Prostate gland (tissue), 2 donors: ENCODE results near the gene SERPINA1. TPM values are rescaled to one million over a fixed set of nuclear protein-coding genes. Genes with fewer than 3 reads are reported as not detected.
A peak's percentile ranks its signal among the peaks of the same experiment; 100 is the strongest.

Source experiments
- DNase-seq: peaks from one replicate; pipeline ENCODE4 v3.0.0-alpha.2; 2019; ENCODE audit warnings: low spot score
- H3K27ac ChIP-seq, 2 donors: fragments of 200-600 bp; sonication (generic); 2 replicates each; pipeline ENCODE4 v1.5.1; 2017 to 2019
- H3K27me3 ChIP-seq: fragments of 200-600 bp; sonication (generic); replicated peaks from 2 replicates; pipeline ENCODE4 v1.5.1; 2019; ENCODE audit not compliant: insufficient read depth
- H3K36me3 ChIP-seq, 2 donors: fragments of 200-600 bp; sonication (generic); 1 replicate in 1 of 2; 2 replicates in 1 of 2; pipeline versions ENCODE4 v1.5.1 to v1.8.1; 2017 to 2019
- H3K4me1 ChIP-seq: fragments of 200-600 bp; sonication (generic); replicated peaks from 2 replicates; pipeline ENCODE4 v1.5.1; 2019
- H3K4me3 ChIP-seq, 2 donors: fragments of 200-600 bp; sonication (generic); 2 replicates each; pipeline ENCODE4 v1.5.1; 2017 to 2019
- H3K9me3 ChIP-seq: fragments of 200-600 bp; sonication (generic); 2 replicates; pipeline ENCODE4 v1.5.1; 2017
- CTCF ChIP-seq, 4 experiments: fragments of 200-600 bp in 2 of 4; fragments of 450-650 bp in 2 of 4; sonication (generic) in 2 of 4; IDR thresholded peaks; 1 replicate in 3 of 4; 2 replicates in 1 of 4; pipeline ENCODE4 v1.5.1; 2016 to 2019; ENCODE audit warnings: antibody characterized with exemption in 4 of 4, mild to moderate bottlenecking in 2 of 4, moderate library complexity in 2 of 4
- POLR2A ChIP-seq: fragments of 450-650 bp; IDR thresholded peaks from one replicate; pipeline ENCODE4 v1.6.1; 2016; ENCODE audit warnings: antibody characterized with exemption, mild to moderate bottlenecking
- POLR2AphosphoS5 ChIP-seq: sonication (generic); formaldehyde crosslinking; IDR thresholded peaks from one replicate; pipeline ENCODE4 v1.6.1; 2017; ENCODE audit warnings: antibody characterized with exemption
- WGBS: methylation state at CpG from one replicate; pipeline ENCODE4 v1.1.5; 2018; 5-methylcytosine and 5-hydroxymethylcytosine counted together
- intact Hi-C: fragments of 100-400 bp; cut with DNase I; formaldehyde crosslinking; loops from one replicate; pipeline ENCODE4 v1.14.2; 2022
- total RNA-seq, 2 donors: library from RNA; depleted of rRNA; stranded (reverse); fragments of >200 nt; gene quantifications; one replicate each; pipeline ENCODE4 v1.1.0, GENCODE V29; 2016

SERPINA1 gene
- total RNA-seq, 2 donors from 2014 or later = 4.9 to 9.8 TPM

GRCh38 chr14:94391281-94391975 is 3.0 kb upstream of the SERPINA1 start:
- Histone ChIP-seq H3K9me3 (no peaks in the 10 kb centered on the region), H3K27ac (no peak overlapping the region), H3K4me3 (no peak overlapping the region), H3K27me3 (no peaks in the 10 kb centered on the region), H3K36me3 (no peaks in the 10 kb centered on the region), H3K4me1 (peaks cover 5% of the 10 kb centered on the region)
- no peak for DNase-seq
- TF ChIP-seq POLR2AphosphoS5 = no peak
- TF ChIP-seq CTCF (IDR thresholded peaks at IDR 0.05) = no peak
- TF ChIP-seq POLR2A = no peak
- 84% methylated on average over 10 of the region's 10 CpGs for WGBS
- intact Hi-C loops = no loop called here

- intact Hi-C loops = no loop called here
- Histone ChIP-seq H3K9me3 (no peaks in the 10 kb centered on the region), H3K27me3 (no peaks in the 10 kb centered on the region), H3K4me1 (peaks cover 5% of the 10 kb centered on the region), H3K36me3 (no peaks in the 10 kb centered on the region), H3K27ac (no peak overlapping the region), H3K4me3 (no peak overlapping the region)
- 26% methylated on average over 12 of the region's 12 CpGs for WGBS
- TF ChIP-seq POLR2A = no peak
- no peak for TF ChIP-seq POLR2AphosphoS5
- no peak for TF ChIP-seq CTCF (IDR thresholded peaks at IDR 0.05)
- DNase-seq = peak; percentile 30
These were observed 2.1 kb upstream of the SERPINA1 start for GRCh38 chr14:94390372-94391086.

- 76% methylated on average over 9 of the region's 10 CpGs for WGBS
- H3K4me3 ChIP-seq = no peak overlapping the region
- TF ChIP-seq CTCF (IDR thresholded peaks at IDR 0.05) (no peak), POLR2AphosphoS5 (no peak), POLR2A (no peak)
- H3K9me3 ChIP-seq = no peaks in the 10 kb centered on the region
- no peak overlapping the region for H3K27ac ChIP-seq
- H3K36me3 ChIP-seq = no peaks in the 10 kb centered on the region
- H3K27me3 ChIP-seq = no peaks in the 10 kb centered on the region
- no peak for DNase-seq
- intact Hi-C loops = no loop called here
- H3K4me1 ChIP-seq = peaks cover 5% of the 10 kb centered on the region
These were observed 1.4 kb upstream of the SERPINA1 start for GRCh38 chr14:94389731-94390371.

GRCh38 chr14:94389104-94389469 is 685 bp upstream of the SERPINA1 start:
- Histone ChIP-seq H3K27me3 (no peaks in the 10 kb centered on the region), H3K9me3 (no peaks in the 10 kb centered on the region), H3K36me3 (no peaks in the 10 kb centered on the region), H3K4me1 (peaks cover 5% of the 10 kb centered on the region), H3K27ac (no peak overlapping the region), H3K4me3 (no peak overlapping the region)
- no peak for DNase-seq
- 81% methylated on average over 5 of the region's 5 CpGs for WGBS
- intact Hi-C loops = no loop called here
- TF ChIP-seq POLR2A = no peak
- no peak for TF ChIP-seq CTCF (IDR thresholded peaks at IDR 0.05)
- TF ChIP-seq POLR2AphosphoS5 = no peak
